Spleen (tissue), 11 donors: ENCODE data around the gene TRERF1. TPM values are rescaled to one million over a fixed set of nuclear protein-coding genes. Genes with fewer than 3 reads are reported as not detected.
"Not testable (repeated sequence)": the region's sequence is repeated elsewhere in the genome, so short reads cannot be mapped to it uniquely, and the experiment has no call there.

Source experiments
- DNase-seq: peaks from one replicate; pipeline ENCODE4 v3.0.0-alpha.2; 2020
- H3K27ac ChIP-seq, 8 donors: fragments of 200-600 bp; sonication (generic) in 7 of 8; 1 replicate in 4 of 8; 2 replicates in 4 of 8; pipeline versions ENCODE4 v1.5.0 to v1.8.0; 2016 to 2021; ENCODE audit warnings: inconsistent platforms in 4 of 8, mild to moderate bottlenecking in 4 of 8, moderate library complexity in 1 of 8
- H3K27me3 ChIP-seq, 7 donors: fragments of 200-600 bp; sonication (generic) in 6 of 7; replicated peaks in 1 of 7; 1 replicate in 4 of 7; 2 replicates in 3 of 7; pipeline versions ENCODE4 v1.5.0 to v1.8.0; 2016 to 2021; ENCODE audit warnings: inconsistent platforms in 3 of 7, mild to moderate bottlenecking in 1 of 7
- H3K36me3 ChIP-seq, 6 donors: fragments of 200-600 bp; sonication (generic) in 5 of 6; 1 replicate in 4 of 6; 2 replicates in 2 of 6; pipeline versions ENCODE4 v1.5.0 to v1.8.0; 2016 to 2021; ENCODE audit warnings: inconsistent platforms in 2 of 6
- H3K4me1 ChIP-seq, 6 donors: fragments of 200-600 bp; sonication (generic) in 5 of 6; 1 replicate in 3 of 6; 2 replicates in 3 of 6; pipeline versions ENCODE4 v1.5.0 to v1.8.0; 2016 to 2021; ENCODE audit warnings: inconsistent platforms in 3 of 6
- H3K4me3 ChIP-seq, 8 donors: fragments of 200-600 bp; sonication (generic) in 7 of 8; 1 replicate in 4 of 8; 2 replicates in 4 of 8; pipeline versions ENCODE4 v1.5.0 to v1.8.0; 2016 to 2021; ENCODE audit warnings: inconsistent platforms in 4 of 8, mild to moderate bottlenecking in 4 of 8, moderate library complexity in 2 of 8
- H3K9me3 ChIP-seq, 8 donors: fragments of 200-600 bp; sonication (generic) in 7 of 8; 1 replicate in 4 of 8; 2 replicates in 4 of 8; pipeline versions ENCODE4 v1.5.0 to v1.8.0; 2016 to 2021; ENCODE audit warnings: inconsistent platforms in 4 of 8
- CTCF ChIP-seq, 11 experiments: fragments of 200-600 bp in 7 of 11; fragments of 450-650 bp in 4 of 11; sonication (generic) in 4 of 11; IDR thresholded peaks in 8 of 11; conservative IDR thresholded peaks in 3 of 11; 1 replicate in 7 of 11; 2 replicates in 4 of 11; pipeline versions ENCODE4 v1.4.0 to v1.8.0; 2016 to 2021; ENCODE audit warnings: antibody characterized with exemption in 11 of 11, inconsistent platforms in 4 of 11, mild to moderate bottlenecking in 1 of 11
- POLR2A ChIP-seq, 3 donors: fragments of 450-650 bp; IDR thresholded peaks; one replicate each; pipeline ENCODE4 v1.5.1; 2017; ENCODE audit warnings: antibody characterized with exemption in 3 of 3, mild to moderate bottlenecking in 1 of 3
- POLR2AphosphoS5 ChIP-seq, 3 donors: sonication (generic); formaldehyde crosslinking; IDR thresholded peaks; one replicate each; pipeline ENCODE4 v1.5.1; 2017; ENCODE audit warnings: antibody characterized with exemption in 3 of 3
- WGBS, 5 donors: extraction: QIAGEN DNeasy Blood & Tissue Kit in 3 of 5; methylation state at CpG; one replicate each; pipeline versions ENCODE4 v1.1.5 to v1.1.7; 2013 to 2018; 5-methylcytosine and 5-hydroxymethylcytosine counted together
- intact Hi-C: fragments of 100-400 bp; cut with DNase I; formaldehyde crosslinking; loops from one replicate; pipeline ENCODE4 v1.15.0; 2023; ENCODE audit warnings: low total_unique reads
- polyA plus RNA-seq, 3 donors: library from polyadenylated mRNA; stranded (reverse); fragments of 200-250 nt; gene quantifications; one replicate each; pipeline ENCODE4 v1.2.1, GENCODE V29; 2013
- total RNA-seq, 7 donors: library from RNA; depleted of rRNA in 3 of 7; stranded (reverse); fragments of >200 nt in 3 of 7; fragmentation: NEBNext Ultra II Directional in 4 of 7; extraction: Animal tissue kit (Norgen Biotek cat#: 25700) in 4 of 7; gene quantifications; one replicate each; pipeline versions ENCODE4 v1.1.0 to v1.2.1, GENCODE V29; 2016 to 2021
- donor health status: healthy with polysubstance abuse.
- donor health status: DM: no; HTN: no; CAD: no; lungs with moderate emphysema.
- donor health status: DM: no; HTN: no; CAD: no.
- donor health status: Bipolar disorder and iron deficiency.
- donor health status: healthy.
- donor health status: DM: no; HTN: no; CAD: no.
- donor health status: DM: yes; HTN: yes; CAD: no.

TRERF1 gene
- total and polyA plus RNA-seq, 10 donors = 1.5 to 16.9 (median 12.4) TPM

DNA sequence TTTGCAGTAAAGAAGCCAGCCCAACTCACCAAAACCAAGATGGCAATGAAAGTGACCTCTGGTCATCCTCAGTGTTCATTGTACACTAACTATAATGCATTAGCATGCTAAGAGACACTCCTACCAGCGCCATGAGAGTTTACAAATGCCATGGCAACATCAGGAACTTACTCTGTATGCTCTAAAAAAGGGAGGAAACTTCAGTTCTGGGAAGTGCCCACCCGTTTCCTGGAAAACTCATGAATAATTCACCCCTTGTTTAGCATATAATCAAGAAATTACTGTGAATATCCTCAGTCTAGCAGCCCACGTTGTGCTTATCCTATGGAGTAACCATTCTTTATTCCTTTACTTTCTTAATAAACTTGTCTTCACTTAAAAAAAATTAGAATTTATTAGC, 19.4 kb upstream of the TRERF1 start:
- H3K36me3 ChIP-seq = no peaks in the 10 kb centered on the region
- no peaks in the 10 kb centered on the region for H3K27me3 ChIP-seq
- intact Hi-C loops = no loop called here
- no peak for TF ChIP-seq POLR2AphosphoS5 (IDR thresholded peaks at IDR 0.05)
- TF ChIP-seq CTCF (IDR thresholded peaks at IDR 0.05 in 8 of 11, conservative IDR thresholded peaks at IDR 0.05 in 3 of 11) = no peak
- no peak for TF ChIP-seq POLR2A (IDR thresholded peaks at IDR 0.05)
- no peak overlapping the region for H3K4me3 ChIP-seq
- no peaks in the 10 kb centered on the region for H3K4me1 ChIP-seq
- H3K27ac ChIP-seq = no peak overlapping the region
- WGBS, 5 donors = 62 to 80% (median 71%) methylated on average over 3 of the region's 3 CpGs
- peaks cover 0 to 34% (median 23%) of the 10 kb centered on the region in 8 donors for H3K9me3 ChIP-seq
- DNase-seq = no peak

GRCh38 chr6:42468273-42468672, 16.5 kb upstream of the TRERF1 start:
- H3K9me3 ChIP-seq = peaks cover 0 to 34% (median 23%) of the 10 kb centered on the region in 8 donors
- H3K36me3 ChIP-seq = no peaks in the 10 kb centered on the region
- H3K4me3 ChIP-seq = no peak overlapping the region
- intact Hi-C loops = no loop called here
- no peaks in the 10 kb centered on the region for H3K4me1 ChIP-seq
- TF ChIP-seq POLR2AphosphoS5 (IDR thresholded peaks at IDR 0.05) (no peak), CTCF (IDR thresholded peaks at IDR 0.05 in 8 of 11, conservative IDR thresholded peaks at IDR 0.05 in 3 of 11) (no peak), POLR2A (IDR thresholded peaks at IDR 0.05) (no peak)
- DNase-seq = no peak
- WGBS, 5 donors = 95 to 100% (median 100%) methylated on average over 1 of the region's 1 CpG
- H3K27me3 ChIP-seq = no peaks in the 10 kb centered on the region
- no peak overlapping the region for H3K27ac ChIP-seq

DNA sequence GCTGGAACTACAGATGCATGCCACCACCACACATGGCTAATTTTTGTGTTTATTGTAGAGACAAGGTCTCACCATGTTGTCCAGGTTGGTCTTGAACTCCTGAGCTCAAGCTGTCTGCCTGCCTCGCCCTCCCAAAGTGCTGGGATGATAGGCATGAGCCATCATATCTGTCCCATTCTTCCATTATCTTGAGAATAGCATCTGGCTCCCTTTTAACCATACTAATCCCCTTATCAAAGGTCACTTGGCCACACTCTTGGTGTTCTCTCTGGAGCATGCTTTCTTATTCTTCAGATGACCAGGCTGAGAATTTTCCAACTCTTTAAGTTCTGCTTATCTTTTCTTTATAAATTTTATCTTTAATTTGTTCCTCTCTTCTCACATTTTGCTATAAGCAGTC, 15.9 kb upstream of the TRERF1 start:
- DNase-seq = no peak
- H3K4me1 ChIP-seq = no peaks in the 10 kb centered on the region
- intact Hi-C loops = no loop called here
- H3K4me3 ChIP-seq = no peak overlapping the region
- H3K27me3 ChIP-seq = no peaks in the 10 kb centered on the region
- 64 to 87% (median 70%) methylated on average over 1 of the region's 1 CpG for WGBS, 5 donors
- H3K9me3 ChIP-seq = peaks cover 0 to 34% (median 23%) of the 10 kb centered on the region in 8 donors
- no peak overlapping the region for H3K27ac ChIP-seq
- no peaks in the 10 kb centered on the region for H3K36me3 ChIP-seq
- TF ChIP-seq POLR2AphosphoS5 (IDR thresholded peaks at IDR 0.05) (no peak), CTCF (IDR thresholded peaks at IDR 0.05 in 8 of 11, conservative IDR thresholded peaks at IDR 0.05 in 3 of 11) (no peak), POLR2A (IDR thresholded peaks at IDR 0.05) (no peak)

DNA sequence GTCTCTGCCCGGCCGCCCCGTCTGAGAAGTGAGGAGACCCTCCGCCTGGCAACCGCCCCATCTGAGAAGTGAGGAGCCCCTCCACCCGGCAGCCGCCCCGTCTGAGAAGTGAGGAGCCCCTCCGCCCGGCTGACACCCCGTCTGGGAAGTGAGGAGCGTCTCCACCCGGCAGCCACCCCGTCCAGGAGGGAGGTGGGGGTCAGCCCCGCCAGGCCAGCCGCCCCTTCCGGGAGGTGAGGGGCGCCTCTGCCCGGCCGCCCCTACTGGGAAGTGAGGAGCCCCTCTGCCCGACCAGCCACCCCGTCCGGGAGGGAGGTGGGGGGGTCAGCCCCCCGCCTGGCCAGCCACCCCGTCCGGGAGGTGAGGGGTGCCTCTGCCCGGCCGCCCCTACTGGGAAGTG, 14.7 kb upstream of the TRERF1 start:
- peaks cover 0 to 34% (median 23%) of the 10 kb centered on the region in 8 donors for H3K9me3 ChIP-seq
- H3K36me3 ChIP-seq, H3K27me3 ChIP-seq, H3K27ac ChIP-seq, intact Hi-C loops, H3K4me1 ChIP-seq, DNase-seq, H3K4me3 ChIP-seq: not testable (repeated sequence)
- 84 to 97% (median 95%) methylated on average over 4 to 28 of the region's 28 CpGs for WGBS, 5 donors

GRCh38 chr6:42462474-42462972, 10.8 kb upstream of the TRERF1 start:
- H3K4me3 ChIP-seq = no peak overlapping the region
- 85 to 94% (median 92%) methylated on average over 5 to 6 of the region's 6 CpGs for WGBS, 5 donors
- H3K36me3 ChIP-seq = no peaks in the 10 kb centered on the region
- no peak overlapping the region for H3K27ac ChIP-seq
- peaks cover 0 to 3% (median under 1%) of the 10 kb centered on the region in 8 donors for H3K9me3 ChIP-seq
- TF ChIP-seq CTCF (IDR thresholded peaks at IDR 0.05 in 8 of 11, conservative IDR thresholded peaks at IDR 0.05 in 3 of 11) = no peak
- TF ChIP-seq POLR2A (IDR thresholded peaks at IDR 0.05) = no peak
- no peak for DNase-seq
- intact Hi-C loops = no loop called here
- no peaks in the 10 kb centered on the region for H3K27me3 ChIP-seq
- no peaks in the 10 kb centered on the region for H3K4me1 ChIP-seq
